Cardiac muscle cell (in vitro differentiated cells and primary cell): ENCODE measurements around the gene DENND2A. TPM values are rescaled to one million over a fixed set of nuclear protein-coding genes. Genes with fewer than 3 reads are reported as not detected.
"Not testable (repeated sequence)": the region's sequence is repeated elsewhere in the genome, so short reads cannot be mapped to it uniquely, and the experiment has no call there.

ENCODE experiments used
- DNase-seq, 2 donors: peaks; one replicate each; pipeline versions ENCODE4 v3.0.0 to v3.0.0-alpha.2; 2010 to 2017; ENCODE audit warnings: low read depth in 1 of 2, low spot score in 1 of 2
- H3K27ac ChIP-seq: fragments of 200-600 bp; sonication (generic); 2 replicates; pipeline ENCODE4 v1.5.1; 2016
- H3K27me3 ChIP-seq: fragments of 200-600 bp; sonication (generic); 2 replicates; pipeline ENCODE4 v1.6.0; 2016; ENCODE audit warnings: control low read depth
- H3K36me3 ChIP-seq: fragments of 200-600 bp; sonication (generic); 2 replicates; pipeline ENCODE4 v1.5.1; 2016; ENCODE audit warnings: control low read depth
- H3K4me1 ChIP-seq: fragments of 200-600 bp; sonication (generic); 2 replicates; pipeline ENCODE4 v1.8.1; 2017; ENCODE audit warnings: low read depth, mild to moderate bottlenecking, mixed run types
- H3K4me3 ChIP-seq: fragments of 200-600 bp; sonication (generic); 2 replicates; pipeline ENCODE4 v1.5.1; 2016; ENCODE audit warnings: mild to moderate bottlenecking
- H3K9me3 ChIP-seq: fragments of 200-600 bp; sonication (generic); 2 replicates; pipeline ENCODE4 v1.5.1; 2017; ENCODE audit warnings: low read depth, mild to moderate bottlenecking, control low read depth
- polyA plus RNA-seq: library from polyadenylated mRNA; unstranded; fragments of >200 nt; fragmentation: Nextera tagmentation; extraction: Ambion mirVana; gene quantifications from 2 replicates; pipeline ENCODE4 v1.2.1, GENCODE V29; 2016
- total RNA-seq: library from RNA; depleted of rRNA; stranded (reverse); fragments of >200 nt; gene quantifications from 2 replicates; pipeline ENCODE4 v1.2.3, GENCODE V29; 2016
- TF ChIP-seq, protein P1 (sequence below): IDR thresholded peaks from 2 replicates; pipeline ENCODE4 v1.5.1; 2012; ENCODE audit warnings: low read depth, mild to moderate bottlenecking, low read length

DENND2A gene
- total and polyA plus RNA-seq, 2 experiments from 2014 or later = 14.0 to 21.7 TPM

DNA sequence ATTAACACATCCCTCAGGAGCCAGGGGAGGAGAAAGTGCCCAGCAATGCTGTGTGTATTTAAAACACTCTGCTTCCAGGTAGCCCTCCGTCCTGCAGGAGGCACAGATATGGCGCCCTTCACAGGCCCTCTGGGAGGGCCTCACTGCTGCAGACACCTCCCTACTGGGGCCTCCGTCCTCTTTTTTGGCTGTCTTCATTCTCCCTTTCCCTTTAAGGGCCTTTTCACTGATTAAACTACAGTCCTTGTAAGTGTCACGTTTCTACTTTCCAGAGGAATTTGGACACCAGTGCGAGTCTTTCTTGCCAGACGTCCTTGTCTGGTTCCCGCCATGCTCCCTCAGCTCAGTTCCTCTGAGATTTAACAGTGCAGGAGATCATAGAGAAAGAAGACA lies 121.6 kb downstream of the DENND2A start:
- DNase-seq = peak in 1 of 2 donors; percentile 13
- no peaks in the 10 kb centered on the region for H3K27me3 ChIP-seq
- H3K9me3 ChIP-seq = no peaks in the 10 kb centered on the region
- H3K36me3 ChIP-seq = no peaks in the 10 kb centered on the region
- no peak overlapping the region for H3K4me3 ChIP-seq
- H3K4me1 ChIP-seq = no peaks in the 10 kb centered on the region
- H3K27ac ChIP-seq = peak overlapping the region; percentile 40
- TF ChIP-seq, protein P1, sequence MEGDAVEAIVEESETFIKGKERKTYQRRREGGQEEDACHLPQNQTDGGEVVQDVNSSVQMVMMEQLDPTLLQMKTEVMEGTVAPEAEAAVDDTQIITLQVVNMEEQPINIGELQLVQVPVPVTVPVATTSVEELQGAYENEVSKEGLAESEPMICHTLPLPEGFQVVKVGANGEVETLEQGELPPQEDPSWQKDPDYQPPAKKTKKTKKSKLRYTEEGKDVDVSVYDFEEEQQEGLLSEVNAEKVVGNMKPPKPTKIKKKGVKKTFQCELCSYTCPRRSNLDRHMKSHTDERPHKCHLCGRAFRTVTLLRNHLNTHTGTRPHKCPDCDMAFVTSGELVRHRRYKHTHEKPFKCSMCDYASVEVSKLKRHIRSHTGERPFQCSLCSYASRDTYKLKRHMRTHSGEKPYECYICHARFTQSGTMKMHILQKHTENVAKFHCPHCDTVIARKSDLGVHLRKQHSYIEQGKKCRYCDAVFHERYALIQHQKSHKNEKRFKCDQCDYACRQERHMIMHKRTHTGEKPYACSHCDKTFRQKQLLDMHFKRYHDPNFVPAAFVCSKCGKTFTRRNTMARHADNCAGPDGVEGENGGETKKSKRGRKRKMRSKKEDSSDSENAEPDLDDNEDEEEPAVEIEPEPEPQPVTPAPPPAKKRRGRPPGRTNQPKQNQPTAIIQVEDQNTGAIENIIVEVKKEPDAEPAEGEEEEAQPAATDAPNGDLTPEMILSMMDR = no peak

DNA sequence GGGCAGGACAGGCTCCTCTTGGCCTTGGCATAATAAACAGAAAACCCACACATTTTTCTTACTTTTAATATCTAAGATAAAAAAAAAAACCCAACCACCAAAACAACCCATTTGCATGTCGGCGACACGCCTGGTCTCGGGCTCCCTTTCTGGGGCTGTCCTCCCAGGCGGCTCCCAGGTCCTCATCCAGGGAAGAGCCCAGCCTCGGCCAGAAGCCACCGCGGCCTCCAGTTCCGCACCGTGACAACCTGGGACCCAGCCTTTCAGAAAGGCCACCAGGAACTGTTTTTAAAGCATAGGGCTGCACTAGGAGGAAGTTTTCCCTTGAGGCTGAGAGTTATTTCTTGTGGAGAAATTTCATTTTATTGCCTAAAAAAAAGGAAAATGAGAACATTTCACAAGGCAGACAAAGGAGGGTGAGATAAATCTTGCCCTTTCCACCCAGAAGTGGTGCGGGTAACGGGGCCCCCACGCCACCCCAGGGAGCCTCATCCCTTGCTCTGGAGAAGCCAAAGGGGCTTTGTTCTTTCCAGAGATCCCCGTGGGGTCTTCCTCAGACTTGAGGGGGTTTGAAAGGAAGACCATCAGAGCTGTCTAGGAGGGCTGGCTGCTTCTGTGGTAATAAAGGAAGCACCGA lies 122.1 kb downstream of the DENND2A start:
- H3K4me3 ChIP-seq = no peak overlapping the region
- H3K4me1 ChIP-seq = no peaks in the 10 kb centered on the region
- H3K9me3 ChIP-seq = no peaks in the 10 kb centered on the region
- peak overlapping the region; percentile 40 for H3K27ac ChIP-seq
- TF ChIP-seq, protein P1 = no peak
- H3K27me3 ChIP-seq = no peaks in the 10 kb centered on the region
- H3K36me3 ChIP-seq = no peaks in the 10 kb centered on the region
- no peak for DNase-seq

DNA sequence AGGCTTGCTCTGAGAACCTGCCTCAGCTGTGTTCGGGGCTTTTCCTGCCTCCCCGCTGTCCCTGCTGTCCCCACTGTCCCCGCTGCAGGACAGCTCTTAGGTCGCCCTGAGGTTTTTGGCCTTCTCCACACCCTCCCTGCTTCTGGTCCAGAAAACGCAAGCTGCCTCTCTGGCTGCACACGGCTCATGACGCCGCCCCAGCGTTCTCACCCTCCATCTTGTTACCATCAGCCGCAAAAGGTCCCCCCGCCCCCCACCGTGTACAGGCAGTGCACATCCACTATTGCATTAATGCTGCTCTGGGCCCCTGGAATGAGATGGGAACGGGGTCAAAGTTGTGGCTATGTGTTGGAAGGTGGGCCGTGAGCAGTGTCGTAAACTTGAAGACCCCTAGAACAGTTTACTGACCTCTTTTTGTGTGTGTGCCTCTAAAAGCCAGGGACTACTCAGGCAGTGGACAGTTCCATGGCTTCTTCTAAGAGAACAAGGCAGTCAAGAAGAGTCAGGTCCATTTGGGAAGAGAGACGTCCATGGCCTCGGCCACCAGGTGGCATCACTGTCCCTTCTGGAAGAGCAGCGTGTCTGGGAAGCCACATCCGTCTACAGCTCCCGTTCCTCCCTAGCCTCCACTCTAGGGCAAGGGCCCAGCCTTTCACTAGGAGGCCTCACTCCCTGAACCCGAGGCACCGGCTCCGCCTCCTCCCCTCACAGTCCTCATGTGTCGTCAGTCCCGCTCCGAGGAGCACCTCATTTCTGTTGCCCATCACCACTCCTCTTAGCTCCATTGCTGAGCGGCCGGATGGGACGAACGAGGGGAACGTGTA lies 122.9 kb downstream of the DENND2A start:
- H3K27ac ChIP-seq = no peak overlapping the region
- no peaks in the 10 kb centered on the region for H3K9me3 ChIP-seq
- H3K27me3 ChIP-seq = no peaks in the 10 kb centered on the region
- H3K4me1 ChIP-seq = peaks cover under 1% of the 10 kb centered on the region
- H3K36me3 ChIP-seq = no peaks in the 10 kb centered on the region
- peak; percentile 91 to 95 for DNase-seq
- TF ChIP-seq, protein P1 = peak; percentile 90
- H3K4me3 ChIP-seq = no peak overlapping the region

DNA sequence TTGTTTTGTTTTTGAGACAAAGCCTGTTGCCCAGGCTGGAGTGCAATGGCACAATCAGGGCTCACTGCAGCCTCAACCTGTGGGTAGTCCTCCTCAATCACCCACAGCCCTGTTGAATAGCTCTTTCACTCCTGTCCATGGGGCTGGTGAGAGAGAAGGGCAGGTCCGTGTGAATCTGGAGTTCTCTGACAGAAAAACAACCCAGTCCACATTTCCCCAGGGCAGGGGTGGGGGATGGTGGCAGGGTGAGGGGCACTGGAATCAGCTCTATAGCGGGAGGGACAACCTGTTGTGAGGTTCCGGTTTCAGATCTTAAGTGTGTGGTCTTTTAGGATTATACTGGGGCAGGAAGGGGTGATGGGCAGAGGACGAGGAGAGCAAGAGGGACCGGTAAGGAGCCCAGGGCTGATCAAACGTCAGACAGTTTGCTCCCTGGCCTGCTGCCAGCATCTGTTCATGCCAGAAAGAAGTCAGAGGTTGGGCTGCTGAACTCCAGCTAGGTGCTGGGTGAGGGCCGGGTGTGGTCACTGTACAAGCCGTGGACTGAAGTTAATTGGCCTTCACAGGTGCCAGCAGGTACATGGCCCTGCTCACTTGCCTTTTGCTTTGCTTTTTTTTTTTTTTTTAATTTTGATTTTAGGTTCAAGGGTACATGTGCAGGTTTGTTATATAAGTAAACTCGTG lies 128.2 kb downstream of the DENND2A start:
- Histone ChIP-seq H3K9me3 (no peaks in the 10 kb centered on the region), H3K4me1 (peaks cover 23% of the 10 kb centered on the region), H3K27me3 (no peaks in the 10 kb centered on the region), H3K4me3 (no peak overlapping the region), H3K36me3 (no peaks in the 10 kb centered on the region), H3K27ac (peak overlapping the region; percentile 87)
- TF ChIP-seq, protein P1 = no peak
- DNase-seq = peak; percentile 12 to 69

DNA sequence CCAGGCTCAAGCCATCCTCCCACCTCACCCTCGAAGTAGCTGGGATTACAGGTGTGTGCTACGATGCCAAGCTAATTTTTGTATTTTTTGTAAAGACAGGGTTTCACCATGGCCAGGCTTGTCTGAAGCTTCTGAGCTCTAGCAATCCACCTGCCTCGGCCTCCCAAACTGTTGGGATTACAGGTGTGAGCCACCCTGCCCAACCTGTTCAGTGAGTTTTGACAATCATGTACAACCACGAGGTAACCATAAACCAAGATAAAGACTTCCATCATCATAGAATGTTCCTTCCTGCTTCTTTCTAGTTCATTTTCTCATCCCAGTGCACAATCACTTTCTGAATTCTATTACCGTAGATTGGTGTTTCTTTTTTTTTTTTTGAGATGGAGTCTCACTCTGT lies 130.8 kb downstream of the DENND2A start:
- TF ChIP-seq, protein P1 = no peak
- no peak overlapping the region for H3K4me3 ChIP-seq
- H3K27me3 ChIP-seq = no peaks in the 10 kb centered on the region
- peaks cover 35% of the 10 kb centered on the region for H3K4me1 ChIP-seq
- no peaks in the 10 kb centered on the region for H3K9me3 ChIP-seq
- peak overlapping the region; percentile 99 for H3K27ac ChIP-seq
- DNase-seq = no peak
- no peaks in the 10 kb centered on the region for H3K36me3 ChIP-seq

DNA sequence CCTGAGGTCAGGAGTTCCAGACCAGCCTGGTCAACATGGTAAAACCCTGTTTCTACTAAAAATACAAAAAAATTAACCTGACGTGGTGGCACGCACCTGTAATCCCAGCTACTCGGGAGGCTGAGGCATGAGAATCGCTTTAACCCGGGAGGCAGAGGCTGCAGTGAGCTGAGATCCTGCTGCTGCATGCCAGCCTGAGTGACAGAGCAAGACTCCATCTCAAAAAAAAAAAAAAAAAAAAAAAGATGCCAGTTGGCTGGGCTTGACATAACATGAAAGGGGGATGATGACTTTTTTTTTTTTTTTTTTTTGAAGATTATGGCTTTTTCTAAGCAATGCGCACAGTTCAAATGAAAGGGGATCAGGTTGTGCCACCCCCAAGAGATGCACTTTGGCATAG lies 133.1 kb downstream of the DENND2A start:
- H3K4me1 ChIP-seq = peaks cover 32% of the 10 kb centered on the region
- H3K4me3 ChIP-seq, H3K36me3 ChIP-seq, H3K27me3 ChIP-seq, DNase-seq, H3K9me3 ChIP-seq: not testable (repeated sequence)
- peak overlapping the region; percentile 99 for H3K27ac ChIP-seq
